ENCODE measurements around the gene SEMA4D.

Gene SEMA4D

DNA sequence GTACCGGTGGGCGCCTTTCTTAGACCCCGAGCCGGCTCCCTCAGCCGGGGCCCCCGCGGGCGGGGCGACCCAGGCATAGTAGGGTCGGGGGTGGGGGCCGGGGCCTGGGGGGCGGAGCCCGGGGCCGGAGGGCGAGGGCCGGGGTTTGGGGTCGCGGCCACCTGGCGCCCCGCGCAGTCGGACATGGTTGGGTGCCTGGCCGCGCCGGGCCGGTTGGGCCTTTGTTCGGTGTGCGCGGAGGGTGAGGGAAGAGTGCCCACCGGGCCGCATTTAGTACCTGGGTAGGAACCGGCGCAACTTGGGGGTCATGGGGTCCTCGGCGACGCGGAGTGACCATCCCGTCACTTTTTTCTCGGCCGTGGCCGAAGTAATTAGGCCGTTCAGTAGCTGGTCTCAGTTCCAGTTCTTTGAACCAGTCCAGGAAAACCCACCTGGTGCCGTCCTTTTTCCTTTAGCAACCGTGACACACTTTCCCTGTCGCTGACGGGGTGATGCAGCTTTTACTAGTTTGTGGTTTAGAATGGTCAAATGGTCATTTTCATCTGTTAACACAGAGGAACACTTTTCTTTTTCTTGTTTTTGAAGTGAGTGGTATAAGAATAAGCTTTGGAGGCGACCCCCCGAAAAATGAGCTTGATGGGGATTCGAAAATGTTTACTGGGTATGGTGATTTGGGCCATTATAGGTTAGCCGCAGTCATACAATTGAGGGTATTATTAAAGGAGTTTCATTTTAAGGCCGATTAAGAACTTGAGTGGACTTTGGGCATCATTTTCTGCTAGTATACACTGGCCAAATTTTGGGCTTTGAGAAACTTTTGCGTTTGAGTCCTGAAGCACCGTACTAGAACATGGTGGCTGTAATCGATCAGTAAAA, 186.3 kb downstream of the SEMA4D start:
- TF ChIP-seq, protein P1, sequence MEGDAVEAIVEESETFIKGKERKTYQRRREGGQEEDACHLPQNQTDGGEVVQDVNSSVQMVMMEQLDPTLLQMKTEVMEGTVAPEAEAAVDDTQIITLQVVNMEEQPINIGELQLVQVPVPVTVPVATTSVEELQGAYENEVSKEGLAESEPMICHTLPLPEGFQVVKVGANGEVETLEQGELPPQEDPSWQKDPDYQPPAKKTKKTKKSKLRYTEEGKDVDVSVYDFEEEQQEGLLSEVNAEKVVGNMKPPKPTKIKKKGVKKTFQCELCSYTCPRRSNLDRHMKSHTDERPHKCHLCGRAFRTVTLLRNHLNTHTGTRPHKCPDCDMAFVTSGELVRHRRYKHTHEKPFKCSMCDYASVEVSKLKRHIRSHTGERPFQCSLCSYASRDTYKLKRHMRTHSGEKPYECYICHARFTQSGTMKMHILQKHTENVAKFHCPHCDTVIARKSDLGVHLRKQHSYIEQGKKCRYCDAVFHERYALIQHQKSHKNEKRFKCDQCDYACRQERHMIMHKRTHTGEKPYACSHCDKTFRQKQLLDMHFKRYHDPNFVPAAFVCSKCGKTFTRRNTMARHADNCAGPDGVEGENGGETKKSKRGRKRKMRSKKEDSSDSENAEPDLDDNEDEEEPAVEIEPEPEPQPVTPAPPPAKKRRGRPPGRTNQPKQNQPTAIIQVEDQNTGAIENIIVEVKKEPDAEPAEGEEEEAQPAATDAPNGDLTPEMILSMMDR (conservative IDR thresholded peaks at IDR 0.05; ENCODE audit: low read depth, low read length): no peak
- H2AFZ ChIP-seq (ENCODE audit: low read depth): no peak overlapping the region
- H3K4me1 ChIP-seq (ENCODE audit: low read depth, poor library complexity, severe bottlenecking): peaks cover 39% of the 10 kb centered on the region
- peaks cover 16% of the 10 kb centered on the region; the same call in 1 of the 2 replicates for H3K36me3 ChIP-seq (ENCODE audit: insufficient read depth)
- H4K20me1 ChIP-seq (ENCODE audit: insufficient read depth): peaks cover 33% of the 10 kb centered on the region
- no peak overlapping the region for H3K4me3 ChIP-seq (IDR thresholded peaks at IDR 0.05; ENCODE audit: insufficient read depth, low read depth, low read length)
- no peaks in the 10 kb centered on the region for H3K27me3 ChIP-seq (ENCODE audit: insufficient read depth, low read depth)
- H3K4me2 ChIP-seq: peak overlapping the region; percentile 91
- peaks cover 60% of the 10 kb centered on the region for H3K79me2 ChIP-seq (ENCODE audit: insufficient read depth, low read depth)
- peak overlapping the region; percentile 83 for H3K9ac ChIP-seq
- H3K27ac ChIP-seq: peak overlapping the region; percentile 59

Measured in KMS-11 (cell line).